CD14-positive monocyte (primary cell): Measurements from ENCODE around the gene C3orf18. TPM values are rescaled to one million over a fixed set of nuclear protein-coding genes. Genes with fewer than 3 reads are reported as not detected.

Source experiments
- DNase-seq, 3 donors: peaks; one replicate each; pipeline ENCODE4 v3.0.0-alpha.2; 2011 to 2022
- H2AFZ ChIP-seq: 2 replicates; pipeline ENCODE4 v1.6.0; 2012; ENCODE audit warnings: mild to moderate bottlenecking, low read depth, low read length, inconsistent platforms; ENCODE audit not compliant: insufficient read depth, poor library complexity, severe bottlenecking
- H3K27ac ChIP-seq, 2 donors: 1 replicate in 1 of 2; 2 replicates in 1 of 2; pipeline ENCODE4 v1.5.1; 2012 to 2013; ENCODE audit warnings: low read length in 2 of 2, control low read depth in 1 of 2, inconsistent platforms in 1 of 2, low read depth in 1 of 2, mild to moderate bottlenecking in 1 of 2
- H3K27me3 ChIP-seq, 2 donors: one replicate each; pipeline versions ENCODE4 v1.6.0 to v1.6.1; 2011 to 2013; ENCODE audit warnings: low read length in 2 of 2; ENCODE audit not compliant: control insufficient read depth in 2 of 2, insufficient read depth in 2 of 2
- H3K36me3 ChIP-seq, 2 donors: replicated peaks in 1 of 2; 1 replicate in 1 of 2; 2 replicates in 1 of 2; pipeline versions ENCODE4 v1.5.1 to v1.6.1; 2012 to 2013; ENCODE audit warnings: low read length in 2 of 2, control low read depth in 1 of 2, inconsistent platforms in 1 of 2, mild to moderate bottlenecking in 1 of 2; ENCODE audit not compliant: insufficient read depth in 2 of 2, control insufficient read depth in 1 of 2
- H3K4me1 ChIP-seq, 2 donors: 1 replicate in 1 of 2; 2 replicates in 1 of 2; pipeline versions ENCODE4 v1.5.1 to v1.6.1; 2012 to 2013; ENCODE audit warnings: low read length in 2 of 2, control low read depth in 1 of 2, inconsistent platforms in 1 of 2, mild to moderate bottlenecking in 1 of 2, moderate library complexity in 1 of 2; ENCODE audit not compliant: insufficient read depth in 2 of 2, control insufficient read depth in 1 of 2
- H3K4me2 ChIP-seq: replicated peaks from 2 replicates; pipeline ENCODE3; 2012; ENCODE audit warnings: low read length, moderate library complexity, mild to moderate bottlenecking; ENCODE audit not compliant: poor library complexity, severe bottlenecking; ENCODE audit errors: extremely low read depth
- H3K4me3 ChIP-seq, 3 experiments: fragments of 200-600 bp in 1 of 3; sonication (generic) in 1 of 3; replicated peaks in 1 of 3; 1 replicate in 2 of 3; 2 replicates in 1 of 3; pipeline ENCODE4 v1.5.1; 2011 to 2013; ENCODE audit warnings: low read length in 3 of 3, mild to moderate bottlenecking in 3 of 3, control low read depth in 2 of 3, low read depth in 2 of 3, inconsistent platforms in 1 of 3, moderate library complexity in 1 of 3
- H3K79me2 ChIP-seq: 2 replicates; pipeline ENCODE4 v1.6.0; 2012; ENCODE audit warnings: mild to moderate bottlenecking, control low read depth, inconsistent platforms, low read length, moderate library complexity; ENCODE audit not compliant: insufficient read depth
- H3K9ac ChIP-seq: 2 replicates; pipeline ENCODE4 v1.6.0; 2017; ENCODE audit warnings: low read length, mild to moderate bottlenecking; ENCODE audit not compliant: insufficient read depth, poor library complexity, severe bottlenecking
- H3K9me3 ChIP-seq, 2 donors: replicated peaks in 1 of 2; 1 replicate in 1 of 2; 2 replicates in 1 of 2; pipeline versions ENCODE4 v1.5.1 to v1.6.1; 2012 to 2013; ENCODE audit warnings: low read length in 2 of 2, control low read depth in 1 of 2; ENCODE audit not compliant: control insufficient read depth in 1 of 2, insufficient read depth in 1 of 2
- H4K20me1 ChIP-seq: 2 replicates; pipeline ENCODE4 v1.6.0; 2012; ENCODE audit warnings: mild to moderate bottlenecking, low read length, control low read depth, moderate library complexity; ENCODE audit not compliant: insufficient read depth
- H3K27ac Mint-ChIP-seq, 7 donors: one replicate each; pipeline ENCODE4 v1.8.0; 2020; ENCODE audit warnings: mild to moderate bottlenecking in 7 of 7, mixed read lengths in 7 of 7, moderate library complexity in 6 of 7, inconsistent platforms in 2 of 7
- H3K27me3 Mint-ChIP-seq, 3 donors: one replicate each; pipeline ENCODE4 v1.8.0; 2021 to 2022; ENCODE audit warnings: low read depth in 3 of 3, mild to moderate bottlenecking in 3 of 3, mixed read lengths in 3 of 3, moderate library complexity in 3 of 3, inconsistent platforms in 1 of 3
- H3K36me3 Mint-ChIP-seq, 2 donors: one replicate each; pipeline ENCODE4 v1.8.0; 2020; ENCODE audit warnings: mixed read lengths in 2 of 2, inconsistent platforms in 1 of 2, mild to moderate bottlenecking in 1 of 2
- H3K4me1 Mint-ChIP-seq: one replicate; pipeline ENCODE4 v1.8.0; 2020; ENCODE audit warnings: mild to moderate bottlenecking, mixed read lengths
- H3K4me3 Mint-ChIP-seq, 2 donors: one replicate each; pipeline ENCODE4 v1.8.0; 2020; ENCODE audit warnings: mild to moderate bottlenecking in 2 of 2, mixed read lengths in 2 of 2, moderate library complexity in 1 of 2
- H3K9me3 Mint-ChIP-seq, 7 donors: one replicate each; pipeline ENCODE4 v1.8.0; 2020 to 2022; ENCODE audit warnings: mixed read lengths in 7 of 7, mild to moderate bottlenecking in 6 of 7, moderate library complexity in 6 of 7, inconsistent platforms in 2 of 7
- CTCF ChIP-seq: fragments of 200-600 bp; IDR thresholded peaks from one replicate; pipeline ENCODE4 v1.8.0; 2022; ENCODE audit warnings: antibody characterized with exemption, mild to moderate bottlenecking
- WGBS: methylation state at CpG from one replicate; pipeline ENCODE4 v1.1.5; 2013; ENCODE audit warnings: missing lambda C conversion rate; ENCODE audit not compliant: insufficient coverage; 5-methylcytosine and 5-hydroxymethylcytosine counted together
- intact Hi-C, 2 donors: fragments of 100-400 bp; cut with micrococcal nuclease; formaldehyde crosslinking; loops; one replicate each; pipeline versions ENCODE4 v1.15.0 to v1.15.1; 2023
- polyA plus RNA-seq, 3 donors: library from polyadenylated mRNA; depleted of rRNA in 1 of 3; unstranded in 2 of 3; stranded (reverse) in 1 of 3; fragments of 300-500 nt in 2 of 3; fragments of >200 nt in 1 of 3; fragmentation: Illumina TruSeq in 2 of 3; gene quantifications; 1 replicate in 2 of 3; 2 replicates in 1 of 3; pipeline ENCODE4 v1.2.3, GENCODE V29; 2012 to 2021

C3orf18 gene
- polyA plus RNA-seq, 3 donors, result 0.18 to 1.5 (median 0.76) TPM

GRCh38 chr3:50549226-50549625 lies 18.3 kb downstream of the C3orf18 start:
- intact Hi-C loops, result loop anchor here (2.0 to 5.0 kb wide), 2 partner anchors 202 kb away; partner anchors contain the start of gene ZMYND10 (in 1 of the 2)
- Histone ChIP-seq H2AFZ (no peak overlapping the region), H4K20me1 (no peaks in the 10 kb centered on the region), H3K27ac (no peak overlapping the region), H3K36me3 (no peaks in the 10 kb centered on the region), H3K4me1 (no peaks in the 10 kb centered on the region), H3K4me3 (no peak overlapping the region), H3K27me3 (no peaks in the 10 kb centered on the region), H3K4me2 (no peak overlapping the region), H3K9ac (no peak overlapping the region), H3K79me2 (no peaks in the 10 kb centered on the region), H3K9me3 (no peaks in the 10 kb centered on the region)
- H3K4me1 Mint-ChIP-seq, result no peaks in the 10 kb centered on the region
- no peak for TF ChIP-seq CTCF
- 88% methylated on average over 3 of the region's 3 CpGs for WGBS
- peaks cover 2 to 3% (median 3%) of the 10 kb centered on the region in 3 donors for H3K27me3 Mint-ChIP-seq
- DNase-seq, result no peak
- H3K27ac Mint-ChIP-seq, result no peak overlapping the region
- no peaks in the 10 kb centered on the region for H3K36me3 Mint-ChIP-seq
- no peaks in the 10 kb centered on the region for H3K9me3 Mint-ChIP-seq
- no peak overlapping the region for H3K4me3 Mint-ChIP-seq

- H3K4me2 ChIP-seq, result no peak overlapping the region
- WGBS, result 100% methylated on average over 1 of the region's 1 CpG
These were observed 21.8 kb downstream of the C3orf18 start for GRCh38 chr3:50545781-50546180.

More at GRCh38 chr3:50545781-50546180, 21.8 kb downstream of the C3orf18 start:
- intact Hi-C loops, result loop anchor here in 1 of 2 donors (5.0 kb wide), 1 partner anchor 198 kb away; the partner anchor contains the start of gene ZMYND10
- Mint-ChIP-seq H3K4me1 (no peaks in the 10 kb centered on the region), H3K9me3 (no peaks in the 10 kb centered on the region), H3K4me3 (no peak overlapping the region), H3K36me3 (no peaks in the 10 kb centered on the region), H3K27ac (no peak overlapping the region), H3K27me3 (peaks cover 3 to 5% (median 3%) of the 10 kb centered on the region in 3 donors)
- no peaks in the 10 kb centered on the region for H3K9me3 ChIP-seq
- H3K27me3 ChIP-seq, result no peaks in the 10 kb centered on the region
- no peak for TF ChIP-seq CTCF
- no peak overlapping the region for H3K4me3 ChIP-seq
- no peaks in the 10 kb centered on the region for H3K4me1 ChIP-seq
- H4K20me1 ChIP-seq, result no peaks in the 10 kb centered on the region
- H2AFZ ChIP-seq, result no peak overlapping the region
- no peak overlapping the region for H3K9ac ChIP-seq
- no peak overlapping the region for H3K27ac ChIP-seq
- no peak for DNase-seq
- H3K79me2 ChIP-seq, result no peaks in the 10 kb centered on the region
- no peaks in the 10 kb centered on the region for H3K36me3 ChIP-seq
